HepG2 (cell line): ENCODE measurements around the gene FAM20C. TPM values are rescaled to one million over a fixed set of nuclear protein-coding genes. Genes with fewer than 3 reads are reported as not detected.
A peak's percentile ranks its signal among the peaks of the same experiment; 100 is the strongest.

Experiments used
- HES4 ChIP-seq: sonication (generic); formaldehyde crosslinking; IDR thresholded peaks from 2 replicates; pipeline ENCODE4 v1.9.0; 2021; ENCODE audit warnings: mild to moderate bottlenecking, missing genetic modification reagents, borderline replicate concordance
- HNF4G ChIP-seq, 2 experiments: sonication (generic) in 1 of 2; formaldehyde crosslinking in 1 of 2; IDR thresholded peaks; 2 replicates each; pipeline versions ENCODE4 v1.4.0 to v1.6.1; 2011 to 2020; ENCODE audit warnings: borderline replicate concordance in 2 of 2, low read depth in 2 of 2, mild to moderate bottlenecking in 2 of 2, low read length in 1 of 2, missing genetic modification reagents in 1 of 2, moderate library complexity in 1 of 2
- KDM4B ChIP-seq: sonication (generic); formaldehyde crosslinking; IDR thresholded peaks from 2 replicates; pipeline ENCODE4 v1.4.0; 2020; ENCODE audit warnings: missing genetic modification reagents
- MLLT10 ChIP-seq: sonication (generic); formaldehyde crosslinking; IDR thresholded peaks from 2 replicates; pipeline ENCODE4 v1.4.0; 2020; ENCODE audit warnings: missing genetic modification reagents
- SNAPC2 ChIP-seq: sonication (generic); formaldehyde crosslinking; IDR thresholded peaks from 2 replicates; pipeline ENCODE4 v1.8.1; 2022; ENCODE audit warnings: mild to moderate bottlenecking, missing genetic modification reagents
- ZFP36L1 ChIP-seq: sonication (generic); formaldehyde crosslinking; IDR thresholded peaks from 2 replicates; pipeline ENCODE4 v1.8.0; 2022; ENCODE audit warnings: mild to moderate bottlenecking, missing genetic modification reagents, moderate library complexity
- ZNF12 ChIP-seq: sonication (generic); formaldehyde crosslinking; IDR thresholded peaks from 2 replicates; pipeline ENCODE4 v1.5.0; 2020; ENCODE audit warnings: missing genetic modification reagents
- ZNF441 ChIP-seq: sonication (generic); formaldehyde crosslinking; IDR thresholded peaks from 2 replicates; pipeline ENCODE4 v1.7.0; 2021; ENCODE audit warnings: missing genetic modification reagents, borderline replicate concordance
- ZNF598 ChIP-seq: sonication (generic); formaldehyde crosslinking; IDR thresholded peaks from 2 replicates; pipeline ENCODE4 v1.5.1; 2020; ENCODE audit warnings: mild to moderate bottlenecking, missing genetic modification reagents, borderline replicate concordance
- ZNF605 ChIP-seq: sonication (generic); formaldehyde crosslinking; IDR thresholded peaks from 2 replicates; pipeline ENCODE4 v1.8.0; 2022; ENCODE audit warnings: mild to moderate bottlenecking, missing genetic modification reagents
- ZNF766 ChIP-seq: sonication (generic); formaldehyde crosslinking; IDR thresholded peaks from 2 replicates; pipeline ENCODE4 v1.5.0; 2020; ENCODE audit warnings: missing genetic modification reagents, borderline replicate concordance
- ZSCAN12 ChIP-seq: sonication (generic); formaldehyde crosslinking; IDR thresholded peaks from 2 replicates; pipeline ENCODE4 v1.9.0; 2021; ENCODE audit warnings: mild to moderate bottlenecking, missing genetic modification reagents
- polyA plus RNA-seq, 8 experiments: library from polyadenylated mRNA; depleted of rRNA in 3 of 8; stranded (reverse) in 7 of 8; unstranded in 1 of 8; fragments of >200 nt; fragmentation: Illumina TruSeq in 4 of 8; extraction: Trizol in 4 of 8; gene quantifications; 2 replicates each; pipeline versions ENCODE4 v1.2.1 to v1.2.3, GENCODE V29; 2011 to 2016; ENCODE audit warnings: low read depth in 4 of 8, missing spikeins in 1 of 8, mixed read lengths in 1 of 8; ENCODE audit not compliant: insufficient read depth in 1 of 8
- total RNA-seq, 5 experiments: library from RNA; depleted of rRNA; stranded (reverse); fragments of >200 nt; fragmentation: Illumina TruSeq; extraction: Trizol; gene quantifications; 2 replicates each; pipeline ENCODE4 v1.2.3, GENCODE V29; 2016; ENCODE audit warnings: low read depth in 1 of 5
- TF ChIP-seq, protein P1 (sequence below): sonication (generic); formaldehyde crosslinking; IDR thresholded peaks from 2 replicates; pipeline ENCODE4 v1.8.0; 2022; ENCODE audit warnings: mild to moderate bottlenecking, missing genetic modification reagents
- TF ChIP-seq, protein P2 (sequence below): sonication (generic); formaldehyde crosslinking; IDR thresholded peaks from 2 replicates; pipeline ENCODE4 v1.5.0; 2020; ENCODE audit warnings: mild to moderate bottlenecking, missing genetic modification reagents
- TF ChIP-seq, protein P3 (sequence below): sonication (generic); formaldehyde crosslinking; IDR thresholded peaks from 2 replicates; pipeline ENCODE4 v1.4.0; 2020; ENCODE audit warnings: missing genetic modification reagents
- TF ChIP-seq, protein P4 (sequence below): sonication (generic); formaldehyde crosslinking; IDR thresholded peaks from 2 replicates; pipeline ENCODE4 v1.4.0; 2020; ENCODE audit warnings: mild to moderate bottlenecking, missing genetic modification reagents
- TF ChIP-seq, protein P5 (sequence below): sonication (generic); formaldehyde crosslinking; conservative IDR thresholded peaks from 2 replicates; pipeline ENCODE4 v1.4.0; 2020; ENCODE audit warnings: missing genetic modification reagents
- TF ChIP-seq, protein P6 (sequence below): sonication (generic); formaldehyde crosslinking; IDR thresholded peaks from 2 replicates; pipeline ENCODE4 v1.4.0; 2020; ENCODE audit warnings: missing genetic modification reagents; ENCODE audit errors: not compliant biosample characterization

Gene FAM20C
- total and polyA plus RNA-seq, 2 of the 13 experiments (the other 11 are each of a cell fraction or from before 2014, with no cell fraction given), result 11.9 to 19.9 TPM

DNA sequence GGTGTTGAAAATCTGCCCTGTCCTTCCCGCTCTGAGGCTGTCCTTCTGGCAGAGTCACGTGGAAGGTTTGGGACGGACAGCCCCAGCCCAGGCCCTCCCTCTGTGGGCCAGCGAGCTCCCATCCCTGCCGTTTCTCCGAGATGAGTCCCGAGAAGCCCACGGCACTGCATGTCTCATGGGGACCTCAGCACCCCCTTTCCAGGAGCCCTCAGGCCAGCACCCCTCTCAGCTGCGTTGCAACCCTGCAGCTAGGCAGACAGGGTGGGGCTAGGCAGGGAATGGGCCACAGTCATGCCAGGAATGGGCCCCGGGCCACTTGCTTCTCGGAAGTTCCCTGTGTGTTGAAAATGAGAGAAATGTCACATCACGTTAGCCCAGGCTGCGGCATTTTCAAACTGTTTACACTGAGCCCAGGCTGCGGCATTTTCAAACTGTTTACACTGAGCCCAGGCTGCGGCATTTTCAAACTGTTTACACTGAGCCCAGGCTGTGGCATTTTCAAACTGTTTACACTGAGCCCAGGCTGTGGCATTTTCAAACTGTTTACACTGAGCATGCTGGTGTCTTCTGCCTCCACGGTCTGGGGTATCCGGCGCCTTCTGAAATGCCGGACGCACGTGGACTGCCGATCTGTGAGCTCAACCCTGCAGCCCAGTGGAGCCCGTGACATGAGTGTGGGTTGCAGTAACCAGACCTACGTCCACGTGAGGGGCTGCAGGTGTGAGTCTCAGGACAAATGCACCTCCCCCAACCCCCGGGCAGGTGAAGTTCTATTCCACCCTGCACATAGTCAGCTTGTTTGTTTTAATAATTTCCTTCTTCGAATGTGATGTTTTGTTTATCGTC, 42.6 kb downstream of the FAM20C start (continued):
- TF ChIP-seq, protein P1, sequence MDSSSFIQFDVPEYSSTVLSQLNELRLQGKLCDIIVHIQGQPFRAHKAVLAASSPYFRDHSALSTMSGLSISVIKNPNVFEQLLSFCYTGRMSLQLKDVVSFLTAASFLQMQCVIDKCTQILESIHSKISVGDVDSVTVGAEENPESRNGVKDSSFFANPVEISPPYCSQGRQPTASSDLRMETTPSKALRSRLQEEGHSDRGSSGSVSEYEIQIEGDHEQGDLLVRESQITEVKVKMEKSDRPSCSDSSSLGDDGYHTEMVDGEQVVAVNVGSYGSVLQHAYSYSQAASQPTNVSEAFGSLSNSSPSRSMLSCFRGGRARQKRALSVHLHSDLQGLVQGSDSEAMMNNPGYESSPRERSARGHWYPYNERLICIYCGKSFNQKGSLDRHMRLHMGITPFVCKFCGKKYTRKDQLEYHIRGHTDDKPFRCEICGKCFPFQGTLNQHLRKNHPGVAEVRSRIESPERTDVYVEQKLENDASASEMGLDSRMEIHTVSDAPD (CRISPR knock-in tag), result peak; percentile 97
- TF ChIP-seq ZNF766 (CRISPR knock-in tag), result no peak
- TF ChIP-seq, protein P2, sequence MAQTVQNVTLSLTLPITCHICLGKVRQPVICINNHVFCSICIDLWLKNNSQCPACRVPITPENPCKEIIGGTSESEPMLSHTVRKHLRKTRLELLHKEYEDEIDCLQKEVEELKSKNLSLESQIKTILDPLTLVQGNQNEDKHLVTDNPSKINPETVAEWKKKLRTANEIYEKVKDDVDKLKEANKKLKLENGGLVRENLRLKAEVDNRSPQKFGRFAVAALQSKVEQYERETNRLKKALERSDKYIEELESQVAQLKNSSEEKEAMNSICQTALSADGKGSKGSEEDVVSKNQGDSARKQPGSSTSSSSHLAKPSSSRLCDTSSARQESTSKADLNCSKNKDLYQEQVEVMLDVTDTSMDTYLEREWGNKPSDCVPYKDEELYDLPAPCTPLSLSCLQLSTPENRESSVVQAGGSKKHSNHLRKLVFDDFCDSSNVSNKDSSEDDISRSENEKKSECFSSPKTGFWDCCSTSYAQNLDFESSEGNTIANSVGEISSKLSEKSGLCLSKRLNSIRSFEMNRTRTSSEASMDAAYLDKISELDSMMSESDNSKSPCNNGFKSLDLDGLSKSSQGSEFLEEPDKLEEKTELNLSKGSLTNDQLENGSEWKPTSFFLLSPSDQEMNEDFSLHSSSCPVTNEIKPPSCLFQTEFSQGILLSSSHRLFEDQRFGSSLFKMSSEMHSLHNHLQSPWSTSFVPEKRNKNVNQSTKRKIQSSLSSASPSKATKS (CRISPR knock-in tag), result no peak
- TF ChIP-seq, protein P3, sequence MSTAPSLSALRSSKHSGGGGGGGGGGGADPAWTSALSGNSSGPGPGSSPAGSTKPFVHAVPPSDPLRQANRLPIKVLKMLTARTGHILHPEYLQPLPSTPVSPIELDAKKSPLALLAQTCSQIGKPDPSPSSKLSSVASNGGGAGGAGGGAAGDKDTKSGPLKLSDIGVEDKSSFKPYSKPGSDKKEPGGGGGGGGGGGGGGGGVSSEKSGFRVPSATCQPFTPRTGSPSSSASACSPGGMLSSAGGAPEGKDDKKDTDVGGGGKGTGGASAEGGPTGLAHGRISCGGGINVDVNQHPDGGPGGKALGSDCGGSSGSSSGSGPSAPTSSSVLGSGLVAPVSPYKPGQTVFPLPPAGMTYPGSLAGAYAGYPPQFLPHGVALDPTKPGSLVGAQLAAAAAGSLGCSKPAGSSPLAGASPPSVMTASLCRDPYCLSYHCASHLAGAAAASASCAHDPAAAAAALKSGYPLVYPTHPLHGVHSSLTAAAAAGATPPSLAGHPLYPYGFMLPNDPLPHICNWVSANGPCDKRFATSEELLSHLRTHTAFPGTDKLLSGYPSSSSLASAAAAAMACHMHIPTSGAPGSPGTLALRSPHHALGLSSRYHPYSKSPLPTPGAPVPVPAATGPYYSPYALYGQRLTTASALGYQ (CRISPR knock-in tag), result peak; percentile 60; the same call in 1 of the 2 replicates
- TF ChIP-seq, protein P4, sequence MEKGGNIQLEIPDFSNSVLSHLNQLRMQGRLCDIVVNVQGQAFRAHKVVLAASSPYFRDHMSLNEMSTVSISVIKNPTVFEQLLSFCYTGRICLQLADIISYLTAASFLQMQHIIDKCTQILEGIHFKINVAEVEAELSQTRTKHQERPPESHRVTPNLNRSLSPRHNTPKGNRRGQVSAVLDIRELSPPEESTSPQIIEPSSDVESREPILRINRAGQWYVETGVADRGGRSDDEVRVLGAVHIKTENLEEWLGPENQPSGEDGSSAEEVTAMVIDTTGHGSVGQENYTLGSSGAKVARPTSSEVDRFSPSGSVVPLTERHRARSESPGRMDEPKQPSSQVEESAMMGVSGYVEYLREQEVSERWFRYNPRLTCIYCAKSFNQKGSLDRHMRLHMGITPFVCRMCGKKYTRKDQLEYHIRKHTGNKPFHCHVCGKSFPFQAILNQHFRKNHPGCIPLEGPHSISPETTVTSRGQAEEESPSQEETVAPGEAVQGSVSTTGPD (CRISPR knock-in tag), result peak; percentile 96
- TF ChIP-seq ZSCAN12, result no peak
- peak; percentile 44; the same call in 1 of the 2 replicates for TF ChIP-seq ZNF605 (CRISPR knock-in tag)
- 0 out of 2 replicates have a peak, but pooled peaks have one; percentile 40 for TF ChIP-seq SNAPC2 (CRISPR knock-in tag)
- TF ChIP-seq, protein P5, sequence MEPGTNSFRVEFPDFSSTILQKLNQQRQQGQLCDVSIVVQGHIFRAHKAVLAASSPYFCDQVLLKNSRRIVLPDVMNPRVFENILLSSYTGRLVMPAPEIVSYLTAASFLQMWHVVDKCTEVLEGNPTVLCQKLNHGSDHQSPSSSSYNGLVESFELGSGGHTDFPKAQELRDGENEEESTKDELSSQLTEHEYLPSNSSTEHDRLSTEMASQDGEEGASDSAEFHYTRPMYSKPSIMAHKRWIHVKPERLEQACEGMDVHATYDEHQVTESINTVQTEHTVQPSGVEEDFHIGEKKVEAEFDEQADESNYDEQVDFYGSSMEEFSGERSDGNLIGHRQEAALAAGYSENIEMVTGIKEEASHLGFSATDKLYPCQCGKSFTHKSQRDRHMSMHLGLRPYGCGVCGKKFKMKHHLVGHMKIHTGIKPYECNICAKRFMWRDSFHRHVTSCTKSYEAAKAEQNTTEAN (CRISPR knock-in tag), result peak; percentile 70; the same call in 1 of the 2 replicates
- TF ChIP-seq KDM4B (CRISPR knock-in tag), result peak; percentile 16; the same call in 1 of the 2 replicates
- TF ChIP-seq MLLT10, result no peak
- TF ChIP-seq HNF4G (IDR thresholded peaks at IDR 0.05; ENCODE audit: borderline replicate concordance, low read depth, low read length), result no peak
- TF ChIP-seq HNF4G (CRISPR knock-in tag; IDR thresholded peaks at IDR 0.05; ENCODE audit: borderline replicate concordance, low read depth), result peak; percentile 35; the same call in 1 of the 2 replicates
- TF ChIP-seq, protein P6, sequence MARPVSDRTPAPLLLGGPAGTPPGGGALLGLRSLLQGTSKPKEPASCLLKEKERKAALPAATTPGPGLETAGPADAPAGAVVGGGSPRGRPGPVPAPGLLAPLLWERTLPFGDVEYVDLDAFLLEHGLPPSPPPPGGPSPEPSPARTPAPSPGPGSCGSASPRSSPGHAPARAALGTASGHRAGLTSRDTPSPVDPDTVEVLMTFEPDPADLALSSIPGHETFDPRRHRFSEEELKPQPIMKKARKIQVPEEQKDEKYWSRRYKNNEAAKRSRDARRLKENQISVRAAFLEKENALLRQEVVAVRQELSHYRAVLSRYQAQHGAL (CRISPR knock-in tag), result no peak
- TF ChIP-seq HES4 (CRISPR knock-in tag), result no peak
- TF ChIP-seq ZFP36L1 (CRISPR knock-in tag), result peak; percentile 81; the same call in 1 of the 2 replicates
- no peak for TF ChIP-seq ZNF441 (CRISPR knock-in tag)
- TF ChIP-seq ZNF12 (CRISPR knock-in tag), result no peak
- no peak for TF ChIP-seq ZNF598 (CRISPR knock-in tag)
